H1 (cell line): ENCODE results near the gene GIN1. TPM values are rescaled to one million over a fixed set of nuclear protein-coding genes. Genes with fewer than 3 reads are reported as not detected.

Experiments
- CTCF ChIA-PET: fragments of 300-600 bp; sonication (Branson Sonifier 250); formaldehyde crosslinking; loops from one replicate; lab custom pipeline; 2021; ENCODE audit not compliant: partially characterized antibody; lab: Charles Lee
- POLR2A ChIA-PET: fragments of 300-600 bp; sonication (Branson Sonifier 250); formaldehyde crosslinking; loops from one replicate; lab custom pipeline; 2021; ENCODE audit warnings: inconsistent platforms; ENCODE audit not compliant: partially characterized antibody; lab: Charles Lee
- DNase-seq, 2 experiments: peaks; one replicate each; pipeline versions ENCODE4 v3.0.0 to v3.0.0-alpha.2; 2010 to 2022; ENCODE audit warnings: low spot score in 2 of 2, low read depth in 1 of 2, mixed read lengths in 1 of 2
- FAIRE-seq: peaks from 2 replicates; lab custom pipeline; 2011; peaks lifted over from hg19 to GRCh38; lab: Jason Lieb, UNC
- H2AFZ ChIP-seq: 2 replicates; pipeline ENCODE4 v1.8.1; 2012; ENCODE audit warnings: low read length, inconsistent platforms
- H2AK5ac ChIP-seq: 2 replicates; pipeline ENCODE4 v1.6.1; 2013; ENCODE audit warnings: low read depth, low read length
- H2BK120ac ChIP-seq: replicated peaks from 2 replicates; pipeline ENCODE3; 2013; ENCODE audit warnings: low read depth, low read length, inconsistent platforms
- H2BK12ac ChIP-seq: 2 replicates; pipeline ENCODE4 v1.6.1; 2013; ENCODE audit warnings: low read depth, low read length
- H2BK15ac ChIP-seq: 2 replicates; pipeline ENCODE4 v1.6.1; 2013; ENCODE audit warnings: low read length
- H2BK20ac ChIP-seq: 2 replicates; pipeline ENCODE4 v1.6.1; 2013; ENCODE audit warnings: low read length
- H2BK5ac ChIP-seq: 2 replicates; pipeline ENCODE4 v1.6.1; 2013; ENCODE audit warnings: low read depth, low read length
- H3K14ac ChIP-seq: 2 replicates; pipeline ENCODE4 v1.6.1; 2013; ENCODE audit warnings: inconsistent platforms; ENCODE audit not compliant: insufficient read length
- H3K18ac ChIP-seq: 2 replicates; pipeline ENCODE4 v1.6.1; 2013; ENCODE audit warnings: low read length; ENCODE audit errors: extremely low read depth
- H3K23ac ChIP-seq: 2 replicates; pipeline ENCODE4 v1.6.1; 2013; ENCODE audit warnings: inconsistent platforms; ENCODE audit not compliant: insufficient read length
- H3K23me2 ChIP-seq: 2 replicates; pipeline ENCODE4 v1.6.1; 2013; ENCODE audit warnings: low read depth, low read length
- H3K27ac ChIP-seq: 2 replicates; pipeline ENCODE4 v1.6.1; 2011; ENCODE audit warnings: low read depth, low read length, inconsistent platforms
- H3K27me3 ChIP-seq, 4 experiments: replicated peaks in 1 of 4; 1 replicate in 1 of 4; 2 replicates in 3 of 4; pipeline versions ENCODE4 v1.6.1 to v1.8.1; 2011 to 2013; ENCODE audit warnings: low read length in 3 of 4, mild to moderate bottlenecking in 3 of 4, inconsistent platforms in 2 of 4, mixed read lengths in 2 of 4, moderate library complexity in 1 of 4; ENCODE audit not compliant: control insufficient read depth in 3 of 4, insufficient read depth in 3 of 4; ENCODE audit errors: extremely low read depth in 1 of 4
- H3K36me3 ChIP-seq, 4 experiments: 2 replicates each; pipeline versions ENCODE4 v1.6.1 to v1.8.1; 2011 to 2013; ENCODE audit warnings: mild to moderate bottlenecking in 4 of 4, low read length in 3 of 4, moderate library complexity in 2 of 4, control low read depth in 1 of 4, inconsistent platforms in 1 of 4; ENCODE audit not compliant: insufficient read depth in 4 of 4, control insufficient read depth in 2 of 4
- H3K4ac ChIP-seq: replicated peaks from 2 replicates; pipeline ENCODE3; 2013; ENCODE audit warnings: low read length, low read depth, mixed read lengths, inconsistent platforms; ENCODE audit not compliant: insufficient read length
- H3K4me1 ChIP-seq, 4 experiments: replicated peaks in 1 of 4; 1 replicate in 1 of 4; 2 replicates in 3 of 4; pipeline versions ENCODE4 v1.6.1 to v1.8.1; 2011 to 2013; ENCODE audit warnings: low read length in 3 of 4, inconsistent platforms in 2 of 4, mixed read lengths in 1 of 4; ENCODE audit not compliant: insufficient read depth in 4 of 4, control insufficient read depth in 3 of 4
- H3K4me2 ChIP-seq, 2 experiments: 2 replicates each; pipeline versions ENCODE4 v1.6.1 to v1.8.1; 2011 to 2013; ENCODE audit warnings: low read depth in 2 of 2, low read length in 2 of 2, control low read depth in 1 of 2, inconsistent platforms in 1 of 2, mild to moderate bottlenecking in 1 of 2; ENCODE audit not compliant: insufficient read depth in 1 of 2
- H3K4me3 ChIP-seq, 4 experiments: fragments of 200-600, 300-600 bp in 1 of 4; sonication (generic), shearing (Covaris generic), sonication (Bioruptor Twin) in 1 of 4; 2 replicates each; pipeline versions ENCODE4 v1.5.1 to v1.8.1; 2011 to 2016; ENCODE audit warnings: low read length in 4 of 4, low read depth in 3 of 4, control low read depth in 2 of 4, inconsistent platforms in 2 of 4, mild to moderate bottlenecking in 2 of 4, mixed read lengths in 1 of 4, moderate library complexity in 1 of 4; ENCODE audit not compliant: insufficient read depth in 2 of 4; ENCODE audit errors: extremely low read depth in 1 of 4
- H3K56ac ChIP-seq: replicated peaks from 2 replicates; pipeline ENCODE3; 2013; ENCODE audit warnings: low read depth, mild to moderate bottlenecking, mixed read lengths, low read length, inconsistent platforms; ENCODE audit not compliant: insufficient read length
- H3K79me1 ChIP-seq: 2 replicates; pipeline ENCODE4 v1.6.1; 2013; ENCODE audit warnings: low read depth, low read length, control low read depth
- H3K79me2 ChIP-seq, 2 experiments: 2 replicates each; pipeline versions ENCODE4 v1.6.1 to v1.8.1; 2012 to 2013; ENCODE audit warnings: low read length in 2 of 2, mild to moderate bottlenecking in 2 of 2, inconsistent platforms in 1 of 2; ENCODE audit not compliant: insufficient read depth in 2 of 2, control insufficient read depth in 1 of 2
- H3K9ac ChIP-seq, 4 experiments: replicated peaks in 1 of 4; 1 replicate in 1 of 4; 2 replicates in 3 of 4; pipeline versions ENCODE4 v1.6.1 to v1.8.1; 2011 to 2013; ENCODE audit warnings: low read depth in 3 of 4, low read length in 3 of 4, control low read depth in 2 of 4, mild to moderate bottlenecking in 2 of 4, moderate library complexity in 2 of 4, inconsistent platforms in 1 of 4; ENCODE audit errors: extremely low read depth in 1 of 4
- H3K9me3 ChIP-seq, 2 experiments: 2 replicates each; pipeline versions ENCODE4 v1.6.1 to v1.8.1; 2012 to 2013; ENCODE audit warnings: mild to moderate bottlenecking in 2 of 2, moderate library complexity in 2 of 2, control low read depth in 1 of 2, inconsistent platforms in 1 of 2, low read depth in 1 of 2, low read length in 1 of 2, mixed read lengths in 1 of 2; ENCODE audit not compliant: insufficient read depth in 2 of 2
- H4K20me1 ChIP-seq, 2 experiments: replicated peaks in 1 of 2; 2 replicates each; pipeline versions ENCODE3 to v1.8.1; 2011 to 2013; ENCODE audit warnings: inconsistent platforms in 2 of 2, low read length in 2 of 2, mild to moderate bottlenecking in 1 of 2; ENCODE audit not compliant: insufficient read depth in 2 of 2, control insufficient read depth in 1 of 2
- H4K5ac ChIP-seq: 2 replicates; pipeline ENCODE4 v1.6.1; 2013; ENCODE audit warnings: low read length, low read depth, mixed read lengths, inconsistent platforms; ENCODE audit not compliant: insufficient read length
- H4K8ac ChIP-seq: 2 replicates; pipeline ENCODE4 v1.8.0; 2013; ENCODE audit warnings: mild to moderate bottlenecking, moderate library complexity, low read length, inconsistent platforms; ENCODE audit not compliant: insufficient read depth; ENCODE audit errors: extremely low read depth
- H4K91ac ChIP-seq: replicated peaks from 2 replicates; pipeline ENCODE3; 2013; ENCODE audit warnings: low read length, mixed read lengths, inconsistent platforms; ENCODE audit not compliant: insufficient read length
- CEBPB ChIP-seq: IDR thresholded peaks from 2 replicates; pipeline ENCODE4 v1.6.1; 2012; ENCODE audit warnings: low read depth, low read length
- WGBS, 2 experiments: shearing (Covaris generic) in 1 of 2; methylation state at CpG; one replicate each; pipeline versions ENCODE4 v1.1.6 to v1.1.7; 2013 to 2015; ENCODE audit warnings: low lambda C conversion rate in 2 of 2, mixed read lengths in 2 of 2, inconsistent platforms in 1 of 2, low coverage in 1 of 2, missing lambda C conversion rate in 1 of 2; ENCODE audit not compliant: insufficient replicate concordance in 2 of 2, insufficient coverage in 1 of 2, insufficient read length in 1 of 2; ENCODE audit errors: extremely low coverage in 1 of 2, missing lambda C conversion rate in 1 of 2; 5-methylcytosine and 5-hydroxymethylcytosine counted together
- polyA plus RNA-seq, 7 experiments: library from polyadenylated mRNA; depleted of rRNA in 3 of 7; stranded (reverse) in 5 of 7; unstranded in 2 of 7; fragments of >200 nt in 5 of 7; fragments of 200-250 nt in 2 of 7; gene quantifications; 1 replicate in 5 of 7; 2 replicates in 1 of 7; 4 replicates in 1 of 7; pipeline versions ENCODE4 v1.2.1 to v1.2.3, GENCODE V29; 2011 to 2013; ENCODE audit warnings: missing spikeins in 2 of 7, mixed read lengths in 2 of 7
- total RNA-seq: library from RNA; stranded (reverse); fragmentation: NEBNext Ultra II Directional; extraction: Animal tissue kit (Norgen Biotek cat#: 25700); gene quantifications from 2 replicates; pipeline ENCODE4 v1.2.1, GENCODE V29; 2021
- TF ChIP-seq, protein P1 (sequence below): IDR thresholded peaks from 2 replicates; pipeline ENCODE4 v1.6.1; 2011; ENCODE audit warnings: low read length, improper control_type of control experiment

Gene GIN1
- total and polyA plus RNA-seq, 2 of the 8 experiments (the other 6 are each of a cell fraction or from before 2014, with no cell fraction given) = 1.9 to 7.1 TPM

DNA sequence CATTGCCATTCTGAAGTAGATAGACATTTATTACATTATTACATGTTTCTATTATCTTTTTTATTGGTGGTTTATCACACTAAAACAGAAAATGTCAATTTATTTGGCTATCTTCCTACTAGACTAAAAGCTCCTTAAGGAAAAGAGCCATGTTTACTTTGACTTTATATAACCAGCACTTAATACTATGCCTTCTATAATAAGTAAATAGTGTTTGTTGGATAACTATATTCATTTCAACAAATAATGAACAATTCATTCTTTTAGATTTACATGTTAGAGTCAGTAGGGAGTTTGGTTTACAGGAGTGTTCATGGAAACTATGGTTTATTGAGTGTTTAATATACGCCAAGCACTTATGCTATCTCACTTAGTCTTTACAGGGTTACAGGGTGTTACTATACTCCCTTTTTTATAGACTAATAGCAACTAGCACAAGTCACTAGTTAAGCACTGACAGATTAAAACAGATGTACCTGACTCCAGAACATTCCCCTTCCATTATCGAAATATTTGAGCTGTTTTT, 7.4 kb upstream of the GIN1 start:
- Histone ChIP-seq H3K4me3 (no peak overlapping the region), H3K23ac (no peak overlapping the region), H3K27ac (no peak overlapping the region), H2BK20ac (no peak overlapping the region), H3K23me2 (no peaks in the 10 kb centered on the region), H3K14ac (no peak overlapping the region), H3K4me2 (no peak overlapping the region), H2BK120ac (no peak overlapping the region), H2BK15ac (no peak overlapping the region), H3K79me2 (peaks cover 0 to 7% of the 10 kb centered on the region in 2 experiments; a peak in 1 of 4 replicates), H3K4ac (no peak overlapping the region), H3K18ac (no peak overlapping the region), H2AFZ (no peak overlapping the region), H3K9me3 (no peaks in the 10 kb centered on the region), H2AK5ac (no peak overlapping the region), H3K36me3 (peaks cover 0 to 3% (median 0%) of the 10 kb centered on the region in 4 experiments; a peak in 1 of 8 replicates), H4K91ac (no peak overlapping the region), H3K56ac (no peak overlapping the region), H3K4me1 (no peaks in the 10 kb centered on the region), H4K8ac (no peak overlapping the region), H3K9ac (no peak overlapping the region), H2BK12ac (no peak overlapping the region), H3K79me1 (no peaks in the 10 kb centered on the region), H2BK5ac (no peak overlapping the region), H4K5ac (no peak overlapping the region), H3K27me3 (no peaks in the 10 kb centered on the region), H4K20me1 (no peaks in the 10 kb centered on the region)
- CTCF ChIA-PET = interaction anchor here (0.6 to 1.6 kb wide), 2 partner anchors 12 to 543 kb away, joined by 3 to 5 read pairs; no protein-coding TSS in a partner anchor
- FAIRE-seq = no peak
- 88% methylated on average over 2 of the region's 2 CpGs; no CpG with 5 or more reads in 1 of the 2 experiments for WGBS, 2 experiments
- POLR2A ChIA-PET = no interaction called here
- DNase-seq = no peak
- TF ChIP-seq CEBPB = no peak
- TF ChIP-seq, protein P1, sequence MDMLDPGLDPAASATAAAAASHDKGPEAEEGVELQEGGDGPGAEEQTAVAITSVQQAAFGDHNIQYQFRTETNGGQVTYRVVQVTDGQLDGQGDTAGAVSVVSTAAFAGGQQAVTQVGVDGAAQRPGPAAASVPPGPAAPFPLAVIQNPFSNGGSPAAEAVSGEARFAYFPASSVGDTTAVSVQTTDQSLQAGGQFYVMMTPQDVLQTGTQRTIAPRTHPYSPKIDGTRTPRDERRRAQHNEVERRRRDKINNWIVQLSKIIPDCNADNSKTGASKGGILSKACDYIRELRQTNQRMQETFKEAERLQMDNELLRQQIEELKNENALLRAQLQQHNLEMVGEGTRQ = no peak
